HEK293 (cell line): ENCODE data around the gene SOAT2.

Experiments
- CTCF ChIP-seq: fragments of 450-650 bp; formaldehyde crosslinking; IDR thresholded peaks from 2 replicates; pipeline ENCODE4 v1.5.1; 2016; ENCODE audit warnings: missing biosample characterization, missing genetic modification characterization
- ELK4 ChIP-seq: IDR thresholded peaks from 2 replicates; pipeline ENCODE4 v1.6.1; 2011; ENCODE audit warnings: mild to moderate bottlenecking, low read depth, low read length, borderline replicate concordance
- KLF16 ChIP-seq: fragments of 450-650 bp; formaldehyde crosslinking; IDR thresholded peaks from 2 replicates; pipeline ENCODE4 v1.5.1; 2017; ENCODE audit warnings: missing biosample characterization, missing genetic modification characterization
- KLF7 ChIP-seq: fragments of 450-650 bp; formaldehyde crosslinking; IDR thresholded peaks from 2 replicates; pipeline ENCODE4 v1.5.1; 2016; ENCODE audit warnings: missing biosample characterization, missing genetic modification characterization, borderline replicate concordance
- TCF7L2 ChIP-seq: IDR thresholded peaks from 2 replicates; pipeline ENCODE4 v1.6.1; 2011; ENCODE audit warnings: low read depth, mild to moderate bottlenecking, inconsistent platforms, low read length, moderate library complexity, borderline replicate concordance
- ZEB2 ChIP-seq: fragments of 450-650 bp; formaldehyde crosslinking; IDR thresholded peaks from 2 replicates; pipeline ENCODE4 v1.5.1; 2016; ENCODE audit warnings: missing biosample characterization, missing genetic modification characterization
- ZNF184 ChIP-seq: fragments of 450-650 bp; IDR thresholded peaks from 2 replicates; pipeline ENCODE4 v1.5.1; 2018; ENCODE audit warnings: missing biosample characterization, mild to moderate bottlenecking, missing genetic modification characterization
- ZNF518A ChIP-seq: fragments of 450-650 bp; formaldehyde crosslinking; conservative IDR thresholded peaks from 2 replicates; pipeline ENCODE4 v1.5.1; 2016; ENCODE audit warnings: low read depth, missing biosample characterization, missing genetic modification characterization
- ZNF530 ChIP-seq: fragments of 450-650 bp; formaldehyde crosslinking; IDR thresholded peaks from 2 replicates; pipeline ENCODE4 v1.5.1; 2016; ENCODE audit warnings: low read depth, missing biosample characterization, missing genetic modification characterization
- TF ChIP-seq, protein P1 (sequence below): fragments of 450-650 bp; formaldehyde crosslinking; IDR thresholded peaks from 2 replicates; pipeline ENCODE4 v1.5.1; 2016; ENCODE audit warnings: missing biosample characterization, missing genetic modification characterization
- TF ChIP-seq, protein P2 (sequence below): fragments of 450-650 bp; formaldehyde crosslinking; optimal IDR thresholded peaks from 2 replicates; pipeline ENCODE3; 2016; ENCODE audit warnings: missing biosample characterization, mild to moderate bottlenecking, missing genetic modification characterization

DNA sequence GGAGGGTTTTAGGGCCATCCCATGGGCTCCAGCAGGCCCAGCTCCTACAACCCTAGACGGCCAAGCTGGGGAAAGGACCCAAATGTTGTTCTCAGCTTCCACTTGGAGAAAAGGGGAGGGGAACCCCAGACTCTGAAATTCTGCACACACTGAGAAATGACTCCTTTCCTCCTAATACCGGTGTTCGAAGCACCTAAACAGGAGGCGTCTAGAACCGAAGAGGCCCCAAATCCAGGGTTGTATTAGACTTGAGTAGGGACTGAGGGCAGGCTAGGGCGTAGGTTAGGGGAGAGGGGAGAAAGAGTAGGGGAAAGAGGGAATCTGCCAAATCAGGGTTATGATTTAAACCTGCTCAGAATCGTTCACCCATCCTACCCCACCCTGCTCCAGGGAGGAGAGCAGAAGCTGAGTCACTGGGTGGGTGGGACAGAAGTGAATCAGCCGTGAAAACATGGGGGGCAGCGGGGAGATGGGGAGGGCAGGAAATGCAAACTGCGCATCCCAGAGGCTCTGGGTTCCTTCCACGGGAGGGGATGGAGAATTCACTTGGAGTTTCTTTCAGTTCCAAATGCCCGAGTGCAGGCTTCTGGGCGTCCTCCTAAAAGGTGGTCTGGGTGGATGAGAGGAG is 4.8 kb upstream of the SOAT2 start:
- TF ChIP-seq ZEB2 (tag by site-specific recombination) (no peak), CTCF (no peak), KLF7 (tag by site-specific recombination) (no peak), ZNF184 (tag by site-specific recombination) (no peak), ZNF530 (tag by site-specific recombination) (no peak), ELK4 (no peak), KLF16 (tag by site-specific recombination) (no peak), TCF7L2 (no peak), ZNF518A (tag by site-specific recombination) (no peak)
- TF ChIP-seq, protein P1, sequence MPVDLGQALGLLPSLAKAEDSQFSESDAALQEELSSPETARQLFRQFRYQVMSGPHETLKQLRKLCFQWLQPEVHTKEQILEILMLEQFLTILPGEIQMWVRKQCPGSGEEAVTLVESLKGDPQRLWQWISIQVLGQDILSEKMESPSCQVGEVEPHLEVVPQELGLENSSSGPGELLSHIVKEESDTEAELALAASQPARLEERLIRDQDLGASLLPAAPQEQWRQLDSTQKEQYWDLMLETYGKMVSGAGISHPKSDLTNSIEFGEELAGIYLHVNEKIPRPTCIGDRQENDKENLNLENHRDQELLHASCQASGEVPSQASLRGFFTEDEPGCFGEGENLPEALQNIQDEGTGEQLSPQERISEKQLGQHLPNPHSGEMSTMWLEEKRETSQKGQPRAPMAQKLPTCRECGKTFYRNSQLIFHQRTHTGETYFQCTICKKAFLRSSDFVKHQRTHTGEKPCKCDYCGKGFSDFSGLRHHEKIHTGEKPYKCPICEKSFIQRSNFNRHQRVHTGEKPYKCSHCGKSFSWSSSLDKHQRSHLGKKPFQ (tag by site-specific recombination): no peak
- TF ChIP-seq, protein P2, sequence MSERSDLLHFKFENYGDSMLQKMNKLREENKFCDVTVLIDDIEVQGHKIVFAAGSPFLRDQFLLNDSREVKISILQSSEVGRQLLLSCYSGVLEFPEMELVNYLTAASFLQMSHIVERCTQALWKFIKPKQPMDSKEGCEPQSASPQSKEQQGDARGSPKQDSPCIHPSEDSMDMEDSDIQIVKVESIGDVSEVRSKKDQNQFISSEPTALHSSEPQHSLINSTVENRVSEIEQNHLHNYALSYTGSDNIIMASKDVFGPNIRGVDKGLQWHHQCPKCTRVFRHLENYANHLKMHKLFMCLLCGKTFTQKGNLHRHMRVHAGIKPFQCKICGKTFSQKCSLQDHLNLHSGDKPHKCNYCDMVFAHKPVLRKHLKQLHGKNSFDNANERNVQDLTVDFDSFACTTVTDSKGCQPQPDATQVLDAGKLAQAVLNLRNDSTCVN (tag by site-specific recombination): no peak
